ENCODE data around the gene ZNF44. TPM values are rescaled to one million over a fixed set of nuclear protein-coding genes. Genes with fewer than 3 reads are reported as not detected.

ZNF44 gene
- total and polyA plus RNA-seq, 2 of the 13 experiments (the other 11 are each of a cell fraction or from before 2014, with no cell fraction given) = 6.9 to 15.7 TPM

DNA sequence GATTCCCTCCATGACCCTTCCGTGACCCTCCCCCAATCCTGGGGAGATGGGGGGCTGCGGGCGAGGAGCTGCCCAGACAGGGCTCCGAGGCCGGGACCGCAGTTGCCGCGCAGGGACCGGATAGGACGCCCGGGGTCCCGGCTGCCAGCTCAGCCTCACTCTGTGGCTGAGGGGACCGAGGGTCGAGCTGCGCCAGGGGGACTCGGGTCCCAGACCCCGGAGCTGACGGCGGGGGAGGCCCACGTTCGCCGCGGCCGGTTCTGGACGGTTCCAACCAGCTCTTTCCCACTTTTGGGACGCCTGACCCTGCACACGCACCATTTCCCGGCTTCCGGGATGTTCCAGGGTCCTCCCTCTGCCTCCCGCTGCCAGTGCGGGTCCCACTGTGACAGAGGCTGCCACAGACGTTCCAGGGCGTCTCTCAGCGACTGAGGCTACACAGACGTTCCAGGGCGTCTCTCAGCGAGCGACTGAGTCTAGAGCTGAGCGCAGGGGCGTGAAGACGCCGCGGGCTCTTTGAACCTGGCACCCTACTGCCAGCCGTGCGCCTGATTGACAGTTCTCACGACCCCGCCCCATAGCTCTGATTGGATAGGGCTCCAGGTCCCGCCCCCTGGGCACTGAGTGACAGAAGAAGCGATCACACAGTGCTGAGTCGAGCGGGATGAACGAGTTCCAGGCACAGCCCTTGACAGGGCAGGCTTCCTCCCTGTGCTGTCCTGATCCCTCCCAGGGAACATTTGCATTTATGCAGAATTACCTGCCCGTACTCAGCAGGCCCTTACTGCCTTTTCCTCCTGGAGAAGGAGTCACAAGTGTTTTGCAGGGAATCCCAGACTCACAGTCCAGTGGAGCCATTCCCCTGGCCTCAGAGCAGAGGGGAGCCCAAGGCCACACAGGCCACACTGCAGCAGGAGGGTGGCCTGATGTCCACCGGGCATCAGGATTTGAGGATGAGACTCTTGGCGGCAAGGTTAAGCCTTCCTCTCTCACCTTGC is 38.8 kb upstream of the ZNF44 start, which contains the start of gene ZNF563 (continued):
- TF ChIP-seq, protein P1, sequence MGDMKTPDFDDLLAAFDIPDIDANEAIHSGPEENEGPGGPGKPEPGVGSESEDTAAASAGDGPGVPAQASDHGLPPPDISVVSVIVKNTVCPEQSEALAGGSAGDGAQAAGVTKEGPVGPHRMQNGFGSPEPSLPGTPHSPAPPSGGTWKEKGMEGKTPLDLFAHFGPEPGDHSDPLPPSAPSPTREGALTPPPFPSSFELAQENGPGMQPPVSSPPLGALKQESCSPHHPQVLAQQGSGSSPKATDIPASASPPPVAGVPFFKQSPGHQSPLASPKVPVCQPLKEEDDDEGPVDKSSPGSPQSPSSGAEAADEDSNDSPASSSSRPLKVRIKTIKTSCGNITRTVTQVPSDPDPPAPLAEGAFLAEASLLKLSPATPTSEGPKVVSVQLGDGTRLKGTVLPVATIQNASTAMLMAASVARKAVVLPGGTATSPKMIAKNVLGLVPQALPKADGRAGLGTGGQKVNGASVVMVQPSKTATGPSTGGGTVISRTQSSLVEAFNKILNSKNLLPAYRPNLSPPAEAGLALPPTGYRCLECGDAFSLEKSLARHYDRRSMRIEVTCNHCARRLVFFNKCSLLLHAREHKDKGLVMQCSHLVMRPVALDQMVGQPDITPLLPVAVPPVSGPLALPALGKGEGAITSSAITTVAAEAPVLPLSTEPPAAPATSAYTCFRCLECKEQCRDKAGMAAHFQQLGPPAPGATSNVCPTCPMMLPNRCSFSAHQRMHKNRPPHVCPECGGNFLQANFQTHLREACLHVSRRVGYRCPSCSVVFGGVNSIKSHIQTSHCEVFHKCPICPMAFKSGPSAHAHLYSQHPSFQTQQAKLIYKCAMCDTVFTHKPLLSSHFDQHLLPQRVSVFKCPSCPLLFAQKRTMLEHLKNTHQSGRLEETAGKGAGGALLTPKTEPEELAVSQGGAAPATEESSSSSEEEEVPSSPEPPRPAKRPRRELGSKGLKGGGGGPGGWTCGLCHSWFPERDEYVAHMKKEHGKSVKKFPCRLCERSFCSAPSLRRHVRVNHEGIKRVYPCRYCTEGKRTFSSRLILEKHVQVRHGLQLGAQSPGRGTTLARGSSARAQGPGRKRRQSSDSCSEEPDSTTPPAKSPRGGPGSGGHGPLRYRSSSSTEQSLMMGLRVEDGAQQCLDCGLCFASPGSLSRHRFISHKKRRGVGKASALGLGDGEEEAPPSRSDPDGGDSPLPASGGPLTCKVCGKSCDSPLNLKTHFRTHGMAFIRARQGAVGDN (CRISPR knock-in tag; IDR thresholded peaks at IDR 0.05) = peak; percentile 88
- TF ChIP-seq MED8 (CRISPR knock-in tag; IDR thresholded peaks at IDR 0.05; ENCODE audit: insufficient replicate concordance) (no peak), ZNF30 (CRISPR knock-in tag; IDR thresholded peaks at IDR 0.05) (no peak), ATAD3A (CRISPR knock-in tag; IDR thresholded peaks at IDR 0.05) (no peak), ZNF781 (CRISPR knock-in tag; IDR thresholded peaks at IDR 0.05; ENCODE audit: borderline replicate concordance, not compliant biosample characterization) (peak; percentile 18), ATF1 (CRISPR knock-in tag; IDR thresholded peaks at IDR 0.05) (no peak), SPEN (CRISPR knock-in tag; IDR thresholded peaks at IDR 0.05; ENCODE audit: low read depth) (peak; percentile 82), POLR2A (IDR thresholded peaks at IDR 0.05; ENCODE audit: insufficient read depth in 1 of 2, low read depth in 2 of 2, low read length in 2 of 2) (peak; percentile 97 to 98), ATRX (CRISPR knock-in tag; IDR thresholded peaks at IDR 0.05; ENCODE audit: borderline replicate concordance) (no peak), ZNF562 (CRISPR knock-in tag; IDR thresholded peaks at IDR 0.05; ENCODE audit: borderline replicate concordance) (no peak), SYNCRIP (IDR thresholded peaks at IDR 0.05; ENCODE audit: insufficient read depth, low read depth, low read length) (no peak), NFE2L1 (CRISPR knock-in tag; IDR thresholded peaks at IDR 0.05; ENCODE audit: borderline replicate concordance) (no peak), PLRG1 (conservative IDR thresholded peaks at IDR 0.05) (no peak), ZFY (CRISPR knock-in tag; IDR thresholded peaks at IDR 0.05) (peak; percentile 81), MAZ (IDR thresholded peaks at IDR 0.05; ENCODE audit: borderline replicate concordance, low read depth, low read length) (no peak), MAZ (CRISPR knock-in tag; IDR thresholded peaks at IDR 0.05; ENCODE audit: low read depth) (0 out of 2 replicates have a peak, but pooled peaks have one; percentile 58), MTF1 (CRISPR knock-in tag; IDR thresholded peaks at IDR 0.05) (no peak), SIX4 (CRISPR knock-in tag; IDR thresholded peaks at IDR 0.05) (no peak), EZH2 (conservative IDR thresholded peaks at IDR 0.05; ENCODE audit: low read depth, low read length) (no peak)
- TF ChIP-seq, protein P2, sequence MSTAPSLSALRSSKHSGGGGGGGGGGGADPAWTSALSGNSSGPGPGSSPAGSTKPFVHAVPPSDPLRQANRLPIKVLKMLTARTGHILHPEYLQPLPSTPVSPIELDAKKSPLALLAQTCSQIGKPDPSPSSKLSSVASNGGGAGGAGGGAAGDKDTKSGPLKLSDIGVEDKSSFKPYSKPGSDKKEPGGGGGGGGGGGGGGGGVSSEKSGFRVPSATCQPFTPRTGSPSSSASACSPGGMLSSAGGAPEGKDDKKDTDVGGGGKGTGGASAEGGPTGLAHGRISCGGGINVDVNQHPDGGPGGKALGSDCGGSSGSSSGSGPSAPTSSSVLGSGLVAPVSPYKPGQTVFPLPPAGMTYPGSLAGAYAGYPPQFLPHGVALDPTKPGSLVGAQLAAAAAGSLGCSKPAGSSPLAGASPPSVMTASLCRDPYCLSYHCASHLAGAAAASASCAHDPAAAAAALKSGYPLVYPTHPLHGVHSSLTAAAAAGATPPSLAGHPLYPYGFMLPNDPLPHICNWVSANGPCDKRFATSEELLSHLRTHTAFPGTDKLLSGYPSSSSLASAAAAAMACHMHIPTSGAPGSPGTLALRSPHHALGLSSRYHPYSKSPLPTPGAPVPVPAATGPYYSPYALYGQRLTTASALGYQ (CRISPR knock-in tag; IDR thresholded peaks at IDR 0.05) = 0 out of 2 replicates have a peak, but pooled peaks have one; percentile 37
- TF ChIP-seq, protein P3, sequence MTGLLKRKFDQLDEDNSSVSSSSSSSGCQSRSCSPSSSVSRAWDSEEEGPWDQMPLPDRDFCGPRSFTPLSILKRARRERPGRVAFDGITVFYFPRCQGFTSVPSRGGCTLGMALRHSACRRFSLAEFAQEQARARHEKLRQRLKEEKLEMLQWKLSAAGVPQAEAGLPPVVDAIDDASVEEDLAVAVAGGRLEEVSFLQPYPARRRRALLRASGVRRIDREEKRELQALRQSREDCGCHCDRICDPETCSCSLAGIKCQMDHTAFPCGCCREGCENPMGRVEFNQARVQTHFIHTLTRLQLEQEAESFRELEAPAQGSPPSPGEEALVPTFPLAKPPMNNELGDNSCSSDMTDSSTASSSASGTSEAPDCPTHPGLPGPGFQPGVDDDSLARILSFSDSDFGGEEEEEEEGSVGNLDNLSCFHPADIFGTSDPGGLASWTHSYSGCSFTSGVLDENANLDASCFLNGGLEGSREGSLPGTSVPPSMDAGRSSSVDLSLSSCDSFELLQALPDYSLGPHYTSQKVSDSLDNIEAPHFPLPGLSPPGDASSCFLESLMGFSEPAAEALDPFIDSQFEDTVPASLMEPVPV (CRISPR knock-in tag; IDR thresholded peaks at IDR 0.05) = no peak; the same call in 1 of the 2 replicates
- TF ChIP-seq, protein P4, sequence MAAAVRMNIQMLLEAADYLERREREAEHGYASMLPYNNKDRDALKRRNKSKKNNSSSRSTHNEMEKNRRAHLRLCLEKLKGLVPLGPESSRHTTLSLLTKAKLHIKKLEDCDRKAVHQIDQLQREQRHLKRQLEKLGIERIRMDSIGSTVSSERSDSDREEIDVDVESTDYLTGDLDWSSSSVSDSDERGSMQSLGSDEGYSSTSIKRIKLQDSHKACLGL (CRISPR knock-in tag; IDR thresholded peaks at IDR 0.05) = no peak; the same call in 1 of the 2 replicates

All from HepG2 (cell line).